Kidney (tissue), 14 donors: ENCODE data around the gene SRRM2. TPM values are rescaled to one million over a fixed set of nuclear protein-coding genes. Genes with fewer than 3 reads are reported as not detected.

ENCODE experiments used
- DNase-seq, 5 donors: peaks; one replicate each; pipeline ENCODE4 v3.0.0-alpha.2; 2013 to 2020
- FAIRE-seq: peaks from 2 replicates; lab custom pipeline; 2012; peaks lifted over from hg19 to GRCh38; lab: Jason Lieb, UNC
- H3K27ac ChIP-seq, 2 donors: one replicate each; pipeline ENCODE4 v1.7.0; 2013; ENCODE audit warnings: low read depth in 2 of 2, low read length in 2 of 2, inconsistent platforms in 1 of 2
- H3K27me3 ChIP-seq: one replicate; pipeline ENCODE4 v1.7.1; 2013; ENCODE audit warnings: low read length, inconsistent platforms; ENCODE audit not compliant: control insufficient read depth, insufficient read depth
- H3K36me3 ChIP-seq, 3 donors: one replicate each; pipeline versions ENCODE4 v1.7.0 to v1.7.1; 2013; ENCODE audit warnings: low read length in 3 of 3, control low read depth in 1 of 3, inconsistent platforms in 1 of 3; ENCODE audit not compliant: insufficient read depth in 3 of 3, control insufficient read depth in 2 of 3
- H3K4me1 ChIP-seq, 3 donors: one replicate each; pipeline versions ENCODE4 v1.7.0 to v1.7.1; 2013; ENCODE audit warnings: low read length in 3 of 3, inconsistent platforms in 1 of 3, low read depth in 1 of 3; ENCODE audit not compliant: control insufficient read depth in 2 of 3, insufficient read depth in 2 of 3
- H3K4me3 ChIP-seq, 3 donors: one replicate each; pipeline versions ENCODE4 v1.7.0 to v1.8.1; 2013; ENCODE audit warnings: low read length in 3 of 3, control low read depth in 1 of 3, inconsistent platforms in 1 of 3
- H3K9ac ChIP-seq, 3 donors: one replicate each; pipeline versions ENCODE4 v1.7.0 to v1.7.1; 2013; ENCODE audit warnings: low read length in 3 of 3, control low read depth in 1 of 3, inconsistent platforms in 1 of 3
- H3K9me3 ChIP-seq, 3 donors: one replicate each; pipeline versions ENCODE4 v1.7.0 to v1.7.1; 2013; ENCODE audit warnings: low read length in 3 of 3, control low read depth in 1 of 3, inconsistent platforms in 1 of 3; ENCODE audit not compliant: control insufficient read depth in 2 of 3, insufficient read depth in 1 of 3
- intact Hi-C: fragments of 100-400 bp; cut with DNase I; formaldehyde crosslinking; loops from one replicate; pipeline ENCODE4 v1.11.1; 2022
- polyA plus RNA-seq: library from polyadenylated mRNA; stranded (reverse); fragments of 350-450 nt; fragmentation: Illumina TruSeq; extraction: RNeasy Lipid Tissue Mini Kit (QIAGEN cat#74804); gene quantifications from one replicate; pipeline ENCODE4 v1.2.3, GENCODE V29; 2014; ENCODE audit warnings: low read depth, low replicate concordance; ENCODE audit not compliant: insufficient read depth
- total RNA-seq: library from RNA; stranded (reverse); fragmentation: NEBNext Ultra II Directional; extraction: Animal tissue kit (Norgen Biotek cat#: 25700); gene quantifications from one replicate; pipeline ENCODE4 v1.2.1, GENCODE V29; 2021
- TF ChIP-seq, protein P1 (sequence below): IDR thresholded peaks from 3 replicates; pipeline ENCODE4 v1.5.1; 2012; ENCODE audit warnings: mild to moderate bottlenecking, moderate library complexity, borderline replicate concordance; ENCODE audit not compliant: insufficient read depth; ENCODE audit errors: extremely low read depth
- donor health status: control.
- donor health status: control.
- donor health status: control.
- donor health status: control.
- donor health status: control.
- donor health status: DM: yes; HTN: yes; CAD: no.
- donor health status: Normal renal cell carcinoma (clear cell type).

Gene SRRM2
- total and polyA plus RNA-seq, 2 donors from 2014 or later: 386 to 621 TPM

DNA sequence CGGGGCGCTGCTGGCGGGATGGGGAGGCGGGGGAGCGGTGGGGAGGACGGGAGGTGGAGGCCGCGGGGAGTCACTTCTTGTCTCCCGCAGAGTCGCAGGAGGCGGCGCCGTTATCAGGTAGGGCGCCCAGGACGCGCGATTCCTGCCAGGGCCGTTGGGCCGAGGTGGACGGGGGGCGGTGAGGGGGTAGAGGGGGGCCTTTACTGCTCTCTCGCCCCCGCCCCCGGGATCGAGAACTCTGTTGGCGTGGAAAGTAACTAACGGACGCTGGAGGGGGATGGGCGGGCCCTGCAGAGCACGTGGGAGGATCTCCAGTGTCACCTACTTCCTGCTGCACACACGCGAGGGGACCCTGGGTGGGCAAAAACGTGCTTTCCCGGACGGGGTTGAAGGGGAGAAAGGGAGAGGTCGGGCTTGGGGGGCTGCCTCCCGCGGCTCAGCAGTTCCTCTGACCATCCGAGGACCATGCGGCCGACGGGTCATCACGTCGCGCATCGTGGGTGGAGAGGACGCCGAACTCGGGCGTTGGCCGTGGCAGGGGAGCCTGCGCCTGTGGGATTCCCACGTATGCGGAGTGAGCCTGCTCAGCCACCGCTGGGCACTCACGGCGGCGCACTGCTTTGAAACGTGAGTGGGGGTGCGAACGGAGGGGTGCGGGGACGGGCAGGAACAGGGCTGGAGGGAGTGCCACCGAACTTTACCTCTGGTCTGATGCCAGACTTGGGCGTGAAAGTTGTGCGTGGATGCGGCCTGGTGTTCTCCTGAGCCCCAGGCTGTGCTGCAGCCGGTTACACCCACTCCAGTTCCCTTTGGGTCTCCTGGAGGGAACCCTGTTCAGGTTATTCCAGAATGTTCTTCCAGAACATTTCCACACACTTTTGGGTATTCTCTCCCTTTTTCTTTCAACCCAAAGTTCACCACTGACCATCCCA is 65.2 kb downstream of the SRRM2 start:
- Histone ChIP-seq H3K27me3 (no peaks in the 10 kb centered on the region), H3K4me3 (no peak overlapping the region), H3K4me1 (no peaks in the 10 kb centered on the region), H3K36me3 (no peaks in the 10 kb centered on the region), H3K9me3 (no peaks in the 10 kb centered on the region), H3K27ac (no peak overlapping the region), H3K9ac (no peak overlapping the region)
- no peak for FAIRE-seq
- DNase-seq: no peak
- intact Hi-C loops: no loop called here
- TF ChIP-seq, protein P1, sequence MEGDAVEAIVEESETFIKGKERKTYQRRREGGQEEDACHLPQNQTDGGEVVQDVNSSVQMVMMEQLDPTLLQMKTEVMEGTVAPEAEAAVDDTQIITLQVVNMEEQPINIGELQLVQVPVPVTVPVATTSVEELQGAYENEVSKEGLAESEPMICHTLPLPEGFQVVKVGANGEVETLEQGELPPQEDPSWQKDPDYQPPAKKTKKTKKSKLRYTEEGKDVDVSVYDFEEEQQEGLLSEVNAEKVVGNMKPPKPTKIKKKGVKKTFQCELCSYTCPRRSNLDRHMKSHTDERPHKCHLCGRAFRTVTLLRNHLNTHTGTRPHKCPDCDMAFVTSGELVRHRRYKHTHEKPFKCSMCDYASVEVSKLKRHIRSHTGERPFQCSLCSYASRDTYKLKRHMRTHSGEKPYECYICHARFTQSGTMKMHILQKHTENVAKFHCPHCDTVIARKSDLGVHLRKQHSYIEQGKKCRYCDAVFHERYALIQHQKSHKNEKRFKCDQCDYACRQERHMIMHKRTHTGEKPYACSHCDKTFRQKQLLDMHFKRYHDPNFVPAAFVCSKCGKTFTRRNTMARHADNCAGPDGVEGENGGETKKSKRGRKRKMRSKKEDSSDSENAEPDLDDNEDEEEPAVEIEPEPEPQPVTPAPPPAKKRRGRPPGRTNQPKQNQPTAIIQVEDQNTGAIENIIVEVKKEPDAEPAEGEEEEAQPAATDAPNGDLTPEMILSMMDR: no peak

DNA sequence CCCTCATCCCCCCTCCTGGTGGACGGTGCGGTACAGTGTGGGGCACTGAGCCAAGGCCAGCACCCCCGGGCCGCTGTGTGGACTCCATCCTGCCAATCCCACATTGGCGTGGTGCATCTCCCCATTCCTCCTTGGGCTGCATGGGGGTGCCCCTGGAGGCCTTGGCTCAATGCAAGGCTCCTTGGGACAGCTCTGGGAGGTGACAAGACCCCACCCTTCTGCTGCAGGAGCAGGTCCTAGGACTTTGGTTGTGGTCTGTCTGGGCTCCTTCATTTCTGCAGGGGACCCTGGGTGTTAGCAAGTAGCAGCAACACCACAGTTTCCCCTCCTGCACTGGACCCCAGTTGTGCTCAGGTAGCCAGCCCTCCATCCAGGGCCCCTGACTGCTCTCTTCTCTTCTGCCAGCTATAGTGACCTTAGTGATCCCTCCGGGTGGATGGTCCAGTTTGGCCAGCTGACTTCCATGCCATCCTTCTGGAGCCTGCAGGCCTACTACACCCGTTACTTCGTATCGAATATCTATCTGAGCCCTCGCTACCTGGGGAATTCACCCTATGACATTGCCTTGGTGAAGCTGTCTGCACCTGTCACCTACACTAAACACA is 65.9 kb downstream of the SRRM2 start:
- Histone ChIP-seq H3K36me3 (no peaks in the 10 kb centered on the region), H3K27me3 (no peaks in the 10 kb centered on the region), H3K27ac (no peak overlapping the region), H3K9me3 (no peaks in the 10 kb centered on the region), H3K9ac (no peak overlapping the region), H3K4me3 (no peak overlapping the region), H3K4me1 (no peaks in the 10 kb centered on the region)
- DNase-seq: peak in 1 of 5 donors; percentile 52
- TF ChIP-seq, protein P1: no peak
- FAIRE-seq: no peak
- intact Hi-C loops: no loop called here

DNA sequence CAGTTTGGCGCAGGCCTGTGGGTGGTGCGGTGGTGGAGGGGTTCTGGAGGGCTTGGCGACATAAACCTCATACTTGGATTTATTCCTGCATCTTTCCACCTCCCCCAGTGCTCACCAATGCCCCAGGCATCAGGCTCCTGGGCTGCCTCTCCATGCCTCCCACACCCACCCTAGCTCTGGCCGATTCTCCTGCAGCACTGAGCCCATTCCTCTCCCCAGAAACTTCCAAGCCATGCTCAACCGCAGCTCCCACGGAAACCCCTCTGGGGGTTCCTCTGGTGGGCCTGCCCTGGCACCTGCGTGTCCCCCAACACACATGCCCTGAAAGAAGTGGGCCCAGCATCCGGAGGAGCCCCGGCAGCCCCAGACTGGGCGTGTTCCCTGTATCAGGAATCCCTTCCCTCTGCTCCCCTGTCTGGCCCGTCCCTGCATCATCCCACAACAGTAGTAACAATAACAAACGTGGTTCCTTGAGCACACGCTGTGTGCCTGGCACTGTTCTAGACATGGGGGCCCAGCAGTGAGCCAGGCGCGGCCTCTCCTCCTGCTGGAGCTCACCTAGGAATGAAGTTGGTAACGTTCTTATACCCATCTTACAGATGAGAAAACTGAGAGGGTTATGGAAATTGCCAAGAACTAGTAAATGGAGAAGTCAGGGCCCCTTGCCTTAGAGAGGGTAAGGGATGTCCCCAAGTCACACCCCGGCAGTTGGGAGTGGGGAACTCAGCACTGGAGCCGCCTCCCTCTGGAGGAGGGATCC is 66.9 kb downstream of the SRRM2 start:
- no peak overlapping the region for H3K9ac ChIP-seq
- DNase-seq: no peak
- no peaks in the 10 kb centered on the region for H3K9me3 ChIP-seq
- H3K4me1 ChIP-seq: no peaks in the 10 kb centered on the region
- no peak overlapping the region for H3K4me3 ChIP-seq
- intact Hi-C loops: no loop called here
- no peak overlapping the region for H3K27ac ChIP-seq
- H3K27me3 ChIP-seq: no peaks in the 10 kb centered on the region
- FAIRE-seq: no peak
- TF ChIP-seq, protein P1: no peak
- H3K36me3 ChIP-seq: no peaks in the 10 kb centered on the region
